Measurements from ENCODE around the gene NCS1.

NCS1 gene

GRCh38 chr9:130196643-130197042 lies 24.4 kb downstream of the NCS1 start:
- DNase-seq: no peak

- no peak for DNase-seq
Observed at GRCh38 chr9:130197386-130197785, 25.2 kb downstream of the NCS1 start.

GRCh38 chr9:130197888-130198287 lies 25.7 kb downstream of the NCS1 start:
- no peak for DNase-seq

- no peak for DNase-seq
Observed at GRCh38 chr9:130198501-130199179, 26.4 kb downstream of the NCS1 start.

GRCh38 chr9:130199605-130200004 lies 27.4 kb downstream of the NCS1 start:
- DNase-seq: no peak

- no peak for DNase-seq
Observed at GRCh38 chr9:130200038-130200849, 28.0 kb downstream of the NCS1 start.

GRCh38 chr9:130201399-130201873 lies 29.2 kb downstream of the NCS1 start:
- DNase-seq: no peak

- no peak for DNase-seq
Observed at GRCh38 chr9:130201974-130202373, 29.8 kb downstream of the NCS1 start.

GRCh38 chr9:130204341-130204740 lies 32.1 kb downstream of the NCS1 start:
- no peak for DNase-seq

- DNase-seq: no peak
Observed at GRCh38 chr9:130204959-130205358, 32.8 kb downstream of the NCS1 start.

GRCh38 chr9:130205912-130206311 lies 33.7 kb downstream of the NCS1 start:
- DNase-seq: no peak

GRCh38 chr9:130206579-130206978 lies 34.4 kb downstream of the NCS1 start:
- DNase-seq: no peak

GRCh38 chr9:130207241-130207992 lies 35.2 kb downstream of the NCS1 start:
- DNase-seq: no peak

GRCh38 chr9:130208600-130209347 lies 36.6 kb downstream of the NCS1 start:
- DNase-seq: no peak

GRCh38 chr9:130209422-130209821 lies 37.2 kb downstream of the NCS1 start:
- DNase-seq: no peak

- DNase-seq: no peak
Observed at GRCh38 chr9:130211548-130212226, 39.5 kb downstream of the NCS1 start.

GRCh38 chr9:130212543-130213297 lies 40.5 kb downstream of the NCS1 start:
- no peak for DNase-seq

GRCh38 chr9:130213911-130214761 lies 41.9 kb downstream of the NCS1 start:
- DNase-seq: no peak

- no peak for DNase-seq
Observed at GRCh38 chr9:130214776-130215340, 42.7 kb downstream of the NCS1 start.

Measured in activated T-cell treated with anti-CD3 and anti-CD28 coated beads, Interleukin-2, amount 50 U/mL, for 48 hours (primary cell).